GM23338 (cell line): ENCODE data around the gene ITGA7. TPM values are rescaled to one million over a fixed set of nuclear protein-coding genes. Genes with fewer than 3 reads are reported as not detected.
A peak's percentile ranks its signal among the peaks of the same experiment; 100 is the strongest.

Source experiments
- ATAC-seq: fragments of 200-7000 bp; cut with Tn5 transposase; 3 replicates; pipeline ENCODE4 v1.9.1; 2020
- DNase-seq: peaks from one replicate; pipeline ENCODE4 v3.0.0-alpha.2; 2015; ENCODE audit warnings: low spot score
- H2AFZ ChIP-seq: fragments of 200-600 bp; sonication (generic); 2 replicates; pipeline ENCODE4 v1.8.0; 2016; ENCODE audit warnings: antibody characterized with exemption, mild to moderate bottlenecking, moderate library complexity
- H3F3A ChIP-seq: fragments of 200-600 bp; sonication (generic); replicated peaks from 2 replicates; pipeline ENCODE4 v1.8.0; 2017; ENCODE audit warnings: antibody characterized with exemption, mixed run types, low read depth
- H3K27ac ChIP-seq: fragments of 200-600 bp; sonication (generic); 2 replicates; pipeline ENCODE4 v1.6.1; 2016; ENCODE audit warnings: low read depth
- H3K27me3 ChIP-seq: fragments of 200-600 bp; sonication (generic); 2 replicates; pipeline ENCODE4 v1.8.0; 2016; ENCODE audit warnings: mild to moderate bottlenecking, mixed run types, moderate library complexity; ENCODE audit not compliant: insufficient read depth
- H3K36me3 ChIP-seq: fragments of 200-600 bp; sonication (generic); 2 replicates; pipeline ENCODE4 v1.8.0; 2016; ENCODE audit warnings: mild to moderate bottlenecking; ENCODE audit not compliant: insufficient read depth
- H3K4me1 ChIP-seq: fragments of 200-600 bp; sonication (generic); 2 replicates; pipeline ENCODE4 v1.8.0; 2016; ENCODE audit warnings: mild to moderate bottlenecking, moderate library complexity; ENCODE audit not compliant: insufficient read depth
- H3K4me2 ChIP-seq: fragments of 200-600 bp; sonication (generic); 2 replicates; pipeline ENCODE4 v1.7.1; 2017; ENCODE audit warnings: mixed run types
- H3K4me3 ChIP-seq: fragments of 200-600 bp; sonication (generic); 2 replicates; pipeline ENCODE4 v1.6.1; 2016; ENCODE audit warnings: mixed run types
- H3K79me2 ChIP-seq: fragments of 200-600 bp; sonication (generic); replicated peaks from 2 replicates; pipeline ENCODE4 v1.8.0; 2017; ENCODE audit warnings: mild to moderate bottlenecking; ENCODE audit not compliant: insufficient read depth
- H3K9me2 ChIP-seq: fragments of 200-600 bp; sonication (generic); 2 replicates; pipeline ENCODE4 v1.8.0; 2017; ENCODE audit not compliant: insufficient read depth
- H4K20me1 ChIP-seq: fragments of 200-600 bp; sonication (generic); replicated peaks from 2 replicates; pipeline ENCODE4 v1.8.0; 2017; ENCODE audit warnings: mild to moderate bottlenecking; ENCODE audit not compliant: insufficient read depth
- H3K27ac Mint-ChIP-seq: 2 replicates; pipeline ENCODE4 v1.8.0; 2020; ENCODE audit warnings: inconsistent platforms, mild to moderate bottlenecking, moderate library complexity, mixed read lengths
- H3K27me3 Mint-ChIP-seq: 3 replicates; pipeline ENCODE4 v1.8.0; 2022; ENCODE audit warnings: low read depth, mild to moderate bottlenecking, moderate library complexity, mixed read lengths, inconsistent platforms; ENCODE audit not compliant: insufficient read depth, poor library complexity
- H3K36me3 Mint-ChIP-seq: 3 replicates; pipeline ENCODE4 v1.8.0; 2021; ENCODE audit warnings: low read depth, mild to moderate bottlenecking, inconsistent platforms, moderate library complexity, mixed read lengths
- H3K4me1 Mint-ChIP-seq: 3 replicates; pipeline ENCODE4 v1.8.0; 2020; ENCODE audit warnings: mild to moderate bottlenecking, inconsistent platforms, mixed read lengths
- H3K4me3 Mint-ChIP-seq: 3 replicates; pipeline ENCODE4 v1.8.0; 2021; ENCODE audit warnings: moderate library complexity, mild to moderate bottlenecking, inconsistent platforms, mixed read lengths
- H3K9me3 Mint-ChIP-seq: 3 replicates; pipeline ENCODE4 v1.8.0; 2020; ENCODE audit warnings: moderate library complexity, mild to moderate bottlenecking, inconsistent platforms, mixed read lengths
- CREB1 ChIP-seq: fragments of 250-450 bp; sonication (Bioruptor Pico); IDR thresholded peaks from 2 replicates; pipeline ENCODE4 v1.5.0; 2020; ENCODE audit warnings: low read depth, mild to moderate bottlenecking, moderate library complexity
- EZH2 ChIP-seq: fragments of 200-600 bp; sonication (generic); IDR thresholded peaks from one replicate; pipeline ENCODE4 v1.8.0; 2017; ENCODE audit warnings: antibody characterized with exemption, mild to moderate bottlenecking, low read depth; ENCODE audit not compliant: unreplicated experiment
- EZH2phosphoT487 ChIP-seq: fragments of 200-600 bp; sonication (generic); IDR thresholded peaks from one replicate; pipeline ENCODE4 v1.8.1; 2018; ENCODE audit warnings: antibody characterized with exemption; ENCODE audit not compliant: unreplicated experiment
- JUNB ChIP-seq: IDR thresholded peaks from one replicate; pipeline ENCODE4 v1.6.1; 2016; ENCODE audit warnings: antibody characterized with exemption; ENCODE audit not compliant: unreplicated experiment
- NANOG ChIP-seq: IDR thresholded peaks from 2 replicates; pipeline ENCODE4 v1.6.1; 2016; ENCODE audit warnings: antibody characterized with exemption, borderline replicate concordance
- POLR2AphosphoS5 ChIP-seq: IDR thresholded peaks from 2 replicates; pipeline ENCODE4 v1.6.1; 2016; ENCODE audit warnings: antibody characterized with exemption, low read depth
- REST ChIP-seq: IDR thresholded peaks from one replicate; pipeline ENCODE4 v1.6.1; 2018; ENCODE audit warnings: antibody characterized with exemption; ENCODE audit not compliant: unreplicated experiment
- STAT1 ChIP-seq: IDR thresholded peaks from one replicate; pipeline ENCODE4 v1.6.1; 2016; ENCODE audit warnings: antibody characterized with exemption; ENCODE audit not compliant: unreplicated experiment
- ZNF114 ChIP-seq: fragments of 250-450 bp; sonication (Bioruptor Pico); IDR thresholded peaks from 2 replicates; pipeline ENCODE4 v1.5.0; 2020; ENCODE audit warnings: mild to moderate bottlenecking, moderate library complexity
- ZNF331 ChIP-seq: fragments of 250-450 bp; sonication (Bioruptor Pico); IDR thresholded peaks from 2 replicates; pipeline ENCODE4 v1.5.0; 2020; ENCODE audit warnings: low read depth, mild to moderate bottlenecking, moderate library complexity
- ZNF462 ChIP-seq: fragments of 250-450 bp; sonication (Bioruptor Pico); IDR thresholded peaks from 2 replicates; pipeline ENCODE4 v1.5.0; 2020; ENCODE audit warnings: mild to moderate bottlenecking, moderate library complexity
- polyA plus RNA-seq: library from polyadenylated mRNA; unstranded; fragments of >200 nt; fragmentation: Nextera tagmentation; extraction: Ambion mirVana; gene quantifications from 2 replicates; pipeline ENCODE4 v1.2.1, GENCODE V29; 2016
- total RNA-seq: library from RNA; depleted of rRNA; stranded (reverse); fragments of >200 nt; shearing (Covaris generic); gene quantifications from 2 replicates; pipeline ENCODE4 v1.2.3, GENCODE V29; 2014
- TF ChIP-seq, protein P1 (sequence below): IDR thresholded peaks from 2 replicates; pipeline ENCODE4 v1.6.1; 2016; ENCODE audit warnings: antibody characterized with exemption
- TF ChIP-seq, protein P2 (sequence below), 2 experiments: fragments of 200-600 bp in 1 of 2; sonication (generic) in 1 of 2; conservative IDR thresholded peaks; 2 replicates each; pipeline versions ENCODE4 v1.5.1 to v1.6.1; 2016 to 2017; ENCODE audit warnings: antibody characterized with exemption in 2 of 2, low read depth in 2 of 2, mild to moderate bottlenecking in 2 of 2, moderate library complexity in 1 of 2

Gene ITGA7
- total and polyA plus RNA-seq, 2 experiments from 2014 or later: 20.0 to 49.1 TPM

DNA sequence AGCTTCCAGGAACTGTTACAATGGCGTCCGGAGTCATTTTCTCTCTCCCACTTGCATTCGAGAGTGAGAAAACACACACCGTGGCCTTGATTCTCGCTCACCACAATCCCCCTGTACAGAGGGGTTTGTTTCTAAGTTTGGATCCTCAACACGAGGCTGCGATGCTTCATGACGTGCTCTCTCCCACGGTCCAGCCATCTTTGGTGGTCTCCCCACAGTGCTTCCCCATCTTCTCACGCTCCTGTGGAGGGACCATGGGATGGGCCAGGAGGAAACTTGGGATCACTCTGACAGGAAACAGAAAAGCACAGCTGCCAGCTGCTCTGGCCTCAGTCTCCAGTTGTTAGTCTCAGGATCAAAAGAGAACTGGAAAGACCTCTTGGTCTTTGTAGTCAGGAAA is 42.9 kb downstream of the ITGA7 start:
- Mint-ChIP-seq H3K36me3 (no peaks in the 10 kb centered on the region), H3K27me3 (peaks cover 7% of the 10 kb centered on the region), H3K4me1 (no peaks in the 10 kb centered on the region), H3K4me3 (no peak overlapping the region), H3K9me3 (no peaks in the 10 kb centered on the region), H3K27ac (no peak overlapping the region)
- Histone ChIP-seq H2AFZ (0 out of 2 replicates have a peak overlapping the region, but pooled peaks have one; percentile 14), H3K4me1 (no peaks in the 10 kb centered on the region), H3F3A (no peaks in the 10 kb centered on the region), H3K27ac (no peak overlapping the region), H3K36me3 (no peaks in the 10 kb centered on the region), H3K9me2 (no peaks in the 10 kb centered on the region), H3K4me3 (no peak overlapping the region), H3K4me2 (no peak overlapping the region), H3K79me2 (no peaks in the 10 kb centered on the region), H4K20me1 (no peaks in the 10 kb centered on the region), H3K27me3 (no peaks in the 10 kb centered on the region)
- no peak for TF ChIP-seq CREB1 (CRISPR knock-in tag)
- no peak for TF ChIP-seq NANOG
- TF ChIP-seq ZNF331 (CRISPR knock-in tag): no peak
- no peak for TF ChIP-seq STAT1
- TF ChIP-seq EZH2phosphoT487: no peak
- TF ChIP-seq JUNB: no peak
- TF ChIP-seq, protein P1, sequence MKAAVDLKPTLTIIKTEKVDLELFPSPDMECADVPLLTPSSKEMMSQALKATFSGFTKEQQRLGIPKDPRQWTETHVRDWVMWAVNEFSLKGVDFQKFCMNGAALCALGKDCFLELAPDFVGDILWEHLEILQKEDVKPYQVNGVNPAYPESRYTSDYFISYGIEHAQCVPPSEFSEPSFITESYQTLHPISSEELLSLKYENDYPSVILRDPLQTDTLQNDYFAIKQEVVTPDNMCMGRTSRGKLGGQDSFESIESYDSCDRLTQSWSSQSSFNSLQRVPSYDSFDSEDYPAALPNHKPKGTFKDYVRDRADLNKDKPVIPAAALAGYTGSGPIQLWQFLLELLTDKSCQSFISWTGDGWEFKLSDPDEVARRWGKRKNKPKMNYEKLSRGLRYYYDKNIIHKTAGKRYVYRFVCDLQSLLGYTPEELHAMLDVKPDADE: no peak
- no peak for TF ChIP-seq EZH2
- TF ChIP-seq, protein P2, sequence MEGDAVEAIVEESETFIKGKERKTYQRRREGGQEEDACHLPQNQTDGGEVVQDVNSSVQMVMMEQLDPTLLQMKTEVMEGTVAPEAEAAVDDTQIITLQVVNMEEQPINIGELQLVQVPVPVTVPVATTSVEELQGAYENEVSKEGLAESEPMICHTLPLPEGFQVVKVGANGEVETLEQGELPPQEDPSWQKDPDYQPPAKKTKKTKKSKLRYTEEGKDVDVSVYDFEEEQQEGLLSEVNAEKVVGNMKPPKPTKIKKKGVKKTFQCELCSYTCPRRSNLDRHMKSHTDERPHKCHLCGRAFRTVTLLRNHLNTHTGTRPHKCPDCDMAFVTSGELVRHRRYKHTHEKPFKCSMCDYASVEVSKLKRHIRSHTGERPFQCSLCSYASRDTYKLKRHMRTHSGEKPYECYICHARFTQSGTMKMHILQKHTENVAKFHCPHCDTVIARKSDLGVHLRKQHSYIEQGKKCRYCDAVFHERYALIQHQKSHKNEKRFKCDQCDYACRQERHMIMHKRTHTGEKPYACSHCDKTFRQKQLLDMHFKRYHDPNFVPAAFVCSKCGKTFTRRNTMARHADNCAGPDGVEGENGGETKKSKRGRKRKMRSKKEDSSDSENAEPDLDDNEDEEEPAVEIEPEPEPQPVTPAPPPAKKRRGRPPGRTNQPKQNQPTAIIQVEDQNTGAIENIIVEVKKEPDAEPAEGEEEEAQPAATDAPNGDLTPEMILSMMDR (conservative IDR thresholded peaks at IDR 0.05; ENCODE audit: low read depth in 2 of 2): no peak
- TF ChIP-seq REST: no peak
- TF ChIP-seq POLR2AphosphoS5: no peak
- no peak for TF ChIP-seq ZNF114
- TF ChIP-seq ZNF462 (CRISPR knock-in tag): no peak
- no peak for DNase-seq
- no peak for ATAC-seq
